Neuronal stem cell (in vitro differentiated cells): ENCODE data around the gene CSMD2.

ENCODE experiments used
- DNase-seq: peaks from one replicate; pipeline ENCODE4 v3.0.0-alpha.2; 2013; ENCODE audit warnings: low spot score
- H2AFZ ChIP-seq: one replicate; pipeline ENCODE4 v1.6.1; 2013; ENCODE audit warnings: mild to moderate bottlenecking, low read length, inconsistent platforms
- H2AK5ac ChIP-seq: 2 replicates; pipeline ENCODE4 v1.6.1; 2013; ENCODE audit warnings: low read depth, mild to moderate bottlenecking, inconsistent platforms, low read length, moderate library complexity, mixed read lengths
- H2BK120ac ChIP-seq: 2 replicates; pipeline ENCODE4 v1.6.1; 2013; ENCODE audit warnings: low read depth, mild to moderate bottlenecking, inconsistent platforms, low read length, moderate library complexity, mixed read lengths
- H2BK12ac ChIP-seq: one replicate; pipeline ENCODE4 v1.6.1; 2013; ENCODE audit warnings: low read length, inconsistent platforms
- H2BK15ac ChIP-seq: 2 replicates; pipeline ENCODE4 v1.6.1; 2013; ENCODE audit warnings: mild to moderate bottlenecking, low read length, inconsistent platforms, mixed read lengths
- H2BK5ac ChIP-seq: one replicate; pipeline ENCODE4 v1.6.1; 2013; ENCODE audit warnings: inconsistent platforms, mild to moderate bottlenecking, low read length, moderate library complexity
- H3K14ac ChIP-seq: one replicate; pipeline ENCODE4 v1.6.1; 2013; ENCODE audit warnings: low read length, inconsistent platforms
- H3K18ac ChIP-seq: 2 replicates; pipeline ENCODE4 v1.6.1; 2013; ENCODE audit warnings: low read length, inconsistent platforms
- H3K23ac ChIP-seq: 2 replicates; pipeline ENCODE4 v1.6.1; 2013; ENCODE audit warnings: low read depth, mild to moderate bottlenecking, mixed read lengths, low read length, inconsistent platforms; ENCODE audit not compliant: poor library complexity
- H3K27ac ChIP-seq: replicated peaks from 3 replicates; pipeline ENCODE4 v1.5.1; 2013; ENCODE audit warnings: low read length, inconsistent platforms
- H3K27me3 ChIP-seq, 3 experiments: 2 replicates each; pipeline ENCODE4 v1.6.1; 2013; ENCODE audit warnings: low read length in 3 of 3, mild to moderate bottlenecking in 2 of 3, inconsistent platforms in 1 of 3, low read depth in 1 of 3, mixed read lengths in 1 of 3, moderate library complexity in 1 of 3; ENCODE audit not compliant: control insufficient read depth in 3 of 3, insufficient read depth in 3 of 3
- H3K36me3 ChIP-seq, 2 donors: replicated peaks in 1 of 2; 2 replicates each; pipeline ENCODE4 v1.6.1; 2013; ENCODE audit warnings: low read length in 2 of 2; ENCODE audit not compliant: control insufficient read depth in 2 of 2, insufficient read depth in 2 of 2
- H3K4ac ChIP-seq: 2 replicates; pipeline ENCODE4 v1.6.1; 2013; ENCODE audit warnings: inconsistent platforms, mild to moderate bottlenecking, low read length, moderate library complexity
- H3K4me1 ChIP-seq, 2 donors: 1 replicate in 1 of 2; 2 replicates in 1 of 2; pipeline ENCODE4 v1.6.1; 2013; ENCODE audit warnings: low read length in 2 of 2, low read depth in 1 of 2; ENCODE audit not compliant: control insufficient read depth in 2 of 2, insufficient read depth in 1 of 2
- H3K4me2 ChIP-seq: one replicate; pipeline ENCODE4 v1.6.1; 2013; ENCODE audit warnings: mild to moderate bottlenecking, low read length, inconsistent platforms; ENCODE audit not compliant: insufficient read depth, poor library complexity, severe bottlenecking
- H3K4me3 ChIP-seq, 2 donors: 2 replicates each; pipeline ENCODE4 v1.5.1; 2013; ENCODE audit warnings: low read length in 2 of 2, mild to moderate bottlenecking in 2 of 2, inconsistent platforms in 1 of 2, moderate library complexity in 1 of 2
- H3K79me1 ChIP-seq: one replicate; pipeline ENCODE4 v1.6.1; 2013; ENCODE audit warnings: low read depth, mild to moderate bottlenecking, inconsistent platforms, low read length, moderate library complexity
- H3K9ac ChIP-seq: one replicate; pipeline ENCODE4 v1.6.1; 2013; ENCODE audit warnings: mild to moderate bottlenecking, low read depth, low read length, inconsistent platforms; ENCODE audit not compliant: poor library complexity
- H3K9me3 ChIP-seq, 2 donors: replicated peaks in 1 of 2; 2 replicates each; pipeline versions ENCODE3 to v1.6.1; 2013; ENCODE audit warnings: low read length in 2 of 2, mild to moderate bottlenecking in 2 of 2, inconsistent platforms in 1 of 2, low read depth in 1 of 2, mixed read lengths in 1 of 2, moderate library complexity in 1 of 2; ENCODE audit not compliant: control insufficient read depth in 2 of 2, insufficient read depth in 1 of 2
- H4K8ac ChIP-seq: one replicate; pipeline ENCODE4 v1.6.1; 2013; ENCODE audit warnings: low read depth, mild to moderate bottlenecking, inconsistent platforms, low read length, moderate library complexity
- H4K91ac ChIP-seq: one replicate; pipeline ENCODE4 v1.6.1; 2013; ENCODE audit warnings: low read length, low read depth, mild to moderate bottlenecking, inconsistent platforms; ENCODE audit not compliant: poor library complexity
- WGBS, 2 donors: extraction: QIAGEN DNeasy Blood & Tissue Kit; methylation state at CpG; one replicate each; pipeline ENCODE4 v1.1.7; 2013; ENCODE audit warnings: missing lambda C conversion rate in 2 of 2, mixed read lengths in 1 of 2; ENCODE audit not compliant: insufficient read length in 2 of 2, insufficient replicate concordance in 1 of 2; ENCODE audit errors: extremely low coverage in 2 of 2; 5-methylcytosine and 5-hydroxymethylcytosine counted together

Gene CSMD2

GRCh38 chr1:33848205-33848937, 316.7 kb downstream of the CSMD2 start:
- Histone ChIP-seq H4K91ac (no peak overlapping the region), H3K36me3 (no peaks in the 10 kb centered on the region), H3K18ac (no peak overlapping the region), H3K4ac (no peak overlapping the region), H2BK12ac (no peak overlapping the region), H3K79me1 (no peaks in the 10 kb centered on the region), H2BK15ac (no peak overlapping the region), H2AK5ac (no peak overlapping the region), H4K8ac (no peak overlapping the region), H3K27me3 (no peaks in the 10 kb centered on the region), H2BK5ac (no peak overlapping the region), H2BK120ac (no peak overlapping the region), H3K4me1 (no peaks in the 10 kb centered on the region), H2AFZ (no peak overlapping the region), H3K27ac (no peak overlapping the region), H3K14ac (no peak overlapping the region), H3K9ac (no peak overlapping the region), H3K9me3 (no peaks in the 10 kb centered on the region), H3K4me2 (no peak overlapping the region), H3K23ac (no peak overlapping the region), H3K4me3 (no peak overlapping the region)
- no peak for DNase-seq
- WGBS, 2 donors: no CpG with 5 or more reads among the region's 4 CpGs

GRCh38 chr1:33846861-33847260, 318.2 kb downstream of the CSMD2 start:
- Histone ChIP-seq H3K18ac (peak overlapping the region; percentile 17), H2BK15ac (no peak overlapping the region), H3K23ac (no peak overlapping the region), H3K4ac (no peak overlapping the region), H3K36me3 (no peaks in the 10 kb centered on the region), H4K8ac (no peak overlapping the region), H2BK5ac (no peak overlapping the region), H2AK5ac (no peak overlapping the region), H3K9me3 (no peaks in the 10 kb centered on the region), H3K27me3 (no peaks in the 10 kb centered on the region), H3K27ac (no peak overlapping the region), H3K4me2 (no peak overlapping the region), H2AFZ (no peak overlapping the region), H3K4me3 (no peak overlapping the region), H4K91ac (no peak overlapping the region), H2BK120ac (no peak overlapping the region), H3K9ac (no peak overlapping the region), H3K14ac (no peak overlapping the region), H3K4me1 (no peaks in the 10 kb centered on the region), H3K79me1 (no peaks in the 10 kb centered on the region), H2BK12ac (no peak overlapping the region)
- no CpG with 5 or more reads among the region's 8 CpGs for WGBS, 2 donors
- DNase-seq: no peak

GRCh38 chr1:33844166-33844565, 320.9 kb downstream of the CSMD2 start:
- H3K36me3 ChIP-seq: no peaks in the 10 kb centered on the region
- no peak overlapping the region for H3K14ac ChIP-seq
- no peak overlapping the region for H2BK15ac ChIP-seq
- no peaks in the 10 kb centered on the region for H3K4me1 ChIP-seq
- H3K4me3 ChIP-seq: no peak overlapping the region
- no peaks in the 10 kb centered on the region for H3K27me3 ChIP-seq
- no peak overlapping the region for H4K8ac ChIP-seq
- no peaks in the 10 kb centered on the region for H3K9me3 ChIP-seq
- no peak overlapping the region for H3K4ac ChIP-seq
- no peak for DNase-seq
- H2AFZ ChIP-seq: no peak overlapping the region
- no peak overlapping the region for H2BK120ac ChIP-seq
- no peak overlapping the region for H2BK5ac ChIP-seq
- no CpG with 5 or more reads among the region's 5 CpGs for WGBS, 2 donors
- no peak overlapping the region for H3K27ac ChIP-seq
- no peaks in the 10 kb centered on the region for H3K79me1 ChIP-seq
- no peak overlapping the region for H2BK12ac ChIP-seq
- no peak overlapping the region for H3K4me2 ChIP-seq
- no peak overlapping the region for H4K91ac ChIP-seq
- H3K18ac ChIP-seq: no peak overlapping the region
- no peak overlapping the region for H2AK5ac ChIP-seq
- H3K9ac ChIP-seq: no peak overlapping the region
- H3K23ac ChIP-seq: no peak overlapping the region

- Histone ChIP-seq H3K79me1 (no peaks in the 10 kb centered on the region), H4K8ac (no peak overlapping the region)
- no peak for DNase-seq
Observed at GRCh38 chr1:33842348-33842747, 322.7 kb downstream of the CSMD2 start.

More at GRCh38 chr1:33842348-33842747, 322.7 kb downstream of the CSMD2 start:
- Histone ChIP-seq H3K4me2 (no peak overlapping the region), H3K27ac (no peak overlapping the region), H2BK15ac (no peak overlapping the region), H2AFZ (no peak overlapping the region), H3K23ac (no peak overlapping the region), H3K4me1 (no peaks in the 10 kb centered on the region), H3K4me3 (no peak overlapping the region), H2BK120ac (no peak overlapping the region), H2BK5ac (no peak overlapping the region), H4K91ac (no peak overlapping the region), H3K18ac (no peak overlapping the region), H3K36me3 (no peaks in the 10 kb centered on the region), H3K14ac (no peak overlapping the region), H3K27me3 (no peaks in the 10 kb centered on the region), H2BK12ac (no peak overlapping the region), H3K4ac (no peak overlapping the region), H3K9me3 (peaks cover 0 to 1% of the 10 kb centered on the region in 2 donors), H2AK5ac (no peak overlapping the region), H3K9ac (no peak overlapping the region)
- WGBS, 2 donors: no CpG with 5 or more reads among the region's 5 CpGs
